Heart left ventricle (tissue), 16 donors: ENCODE results near the gene SUGCT. TPM values are rescaled to one million over a fixed set of nuclear protein-coding genes. Genes with fewer than 3 reads are reported as not detected.

Experiments
- ATAC-seq, 4 donors: fragments of 200-7000 bp; cut with Tn5 transposase; one replicate each; pipeline ENCODE4 v1.9.1; 2020 to 2022; ENCODE audit warnings: moderate library complexity in 4 of 4, mild to moderate bottlenecking in 3 of 4, moderate number of reproducible peaks in 1 of 4
- DNase-seq, 5 donors: peaks; one replicate each; pipeline ENCODE4 v3.0.0-alpha.2; 2020
- H3K27ac ChIP-seq, 12 donors: fragments of 200-600 bp; sonication (generic) in 4 of 12; one replicate each; pipeline versions ENCODE4 v1.5.0 to v1.8.0; 2016 to 2022; ENCODE audit warnings: mild to moderate bottlenecking in 2 of 12
- H3K27me3 ChIP-seq, 9 donors: fragments of 200-600 bp; sonication (generic) in 2 of 9; one replicate each; pipeline versions ENCODE4 v1.5.1 to v1.8.0; 2016 to 2022; ENCODE audit warnings: mild to moderate bottlenecking in 3 of 9
- H3K36me3 ChIP-seq, 9 donors: fragments of 200-600 bp; sonication (generic) in 2 of 9; one replicate each; pipeline versions ENCODE4 v1.5.0 to v1.8.0; 2018 to 2022; ENCODE audit warnings: mild to moderate bottlenecking in 2 of 9
- H3K4me1 ChIP-seq, 12 donors: fragments of 200-600 bp; sonication (generic) in 4 of 12; one replicate each; pipeline versions ENCODE4 v1.5.0 to v1.8.0; 2016 to 2022; ENCODE audit warnings: mild to moderate bottlenecking in 3 of 12
- H3K4me3 ChIP-seq, 12 donors: fragments of 200-600 bp; sonication (generic) in 4 of 12; one replicate each; pipeline versions ENCODE4 v1.5.0 to v1.8.0; 2017 to 2022; ENCODE audit warnings: mild to moderate bottlenecking in 9 of 12, moderate library complexity in 4 of 12
- H3K9me3 ChIP-seq, 12 donors: fragments of 200-600 bp; sonication (generic) in 4 of 12; one replicate each; pipeline versions ENCODE4 v1.5.0 to v1.8.0; 2016 to 2022; ENCODE audit warnings: mild to moderate bottlenecking in 1 of 12
- CTCF ChIP-seq, 12 donors: fragments of 200-600 bp; sonication (generic) in 4 of 12; IDR thresholded peaks; one replicate each; pipeline versions ENCODE4 v1.5.0 to v1.8.0; 2018 to 2022; ENCODE audit warnings: antibody characterized with exemption in 12 of 12, mild to moderate bottlenecking in 5 of 12
- POLR2A ChIP-seq, 2 donors: fragments of 450-650 bp; IDR thresholded peaks; one replicate each; pipeline ENCODE4 v1.6.1; 2017; ENCODE audit warnings: antibody characterized with exemption in 2 of 2, mild to moderate bottlenecking in 2 of 2, moderate library complexity in 2 of 2
- WGBS, 4 donors: extraction: QIAGEN DNeasy Blood & Tissue Kit in 2 of 4; methylation state at CpG; one replicate each; pipeline versions ENCODE4 v1.1.5 to v1.1.7; 2013 to 2018; 5-methylcytosine and 5-hydroxymethylcytosine counted together
- intact Hi-C, 10 donors: fragments of 100-400 bp; cut with DNase I; formaldehyde crosslinking; loops; one replicate each; pipeline versions ENCODE4 v1.11.1 to v1.14.2; 2022
- polyA plus RNA-seq, 2 donors: library from polyadenylated mRNA; stranded (reverse); fragments of 200-250 nt; gene quantifications; one replicate each; pipeline ENCODE4 v1.2.3, GENCODE V29; 2013
- total RNA-seq, 9 donors: library from RNA; depleted of rRNA in 2 of 9; stranded (reverse); fragments of >200 nt in 2 of 9; fragmentation: NEBNext Ultra II Directional in 3 of 9; extraction: Animal tissue kit (Norgen Biotek cat#: 25700) in 3 of 9; gene quantifications; one replicate each; pipeline versions ENCODE4 v1.1.0 to v1.2.4, GENCODE V29; 2016 to 2023
- donor health status: ischemic (EF 13 %, LVEDD 7.1; RV severe dilation, severe dysfunction).
- donor health status: healthy with polysubstance abuse.
- donor health status: DM: no; HTN: yes; CAD: no.
- donor health status: DM: no; HTN: no; CAD: no.
- donor health status: ischemic (EF 25% LVEDD 6.9; RV normal size, moderate dysfunction).
- donor health status: ischemic (EF 25% LVEDD 5.7; RV mildly dilated, moderate dysfunction).
- donor health status: healthy.
- donor health status: DM: yes; HTN: yes; CAD: no.
- donor health status: ischemic (EF 35%, LVEDD 5.7; RV mildly dilated, moderate dysfunction).
- donor health status: nonischemic (EF 11% LVEDD 7.7; RV severe dilation, severe dysfunction).
- donor health status: DM: yes; HTN: yes; CAD: no.
- donor health status: PGD.
- donor health status: ischemic (EF 29% LVEDD 5.4; RV normal size, mild dysfunction).
- donor health status: nonischemic (EF 23%, LVEDD 6.1; RV moderate dilation, normal function).

SUGCT gene
- total and polyA plus RNA-seq, 11 donors, result 1.4 to 7.6 (median 4.4) TPM

GRCh38 chr7:40200791-40201190 lies 66.0 kb downstream of the SUGCT start:
- intact Hi-C loops, result no loop called here
- Histone ChIP-seq H3K36me3 (no peaks in the 10 kb centered on the region), H3K9me3 (no peaks in the 10 kb centered on the region), H3K4me1 (peaks cover 0 to 9% (median 0%) of the 10 kb centered on the region in 12 donors), H3K27me3 (no peaks in the 10 kb centered on the region), H3K27ac (peak overlapping the region in 1 of 12 donors; percentile 10), H3K4me3 (no peak overlapping the region)
- no peak for TF ChIP-seq CTCF (IDR thresholded peaks at IDR 0.05)
- no peak for TF ChIP-seq POLR2A (IDR thresholded peaks at IDR 0.05)
- 48 to 56% (median 50%) methylated on average over 3 of the region's 3 CpGs for WGBS, 4 donors
- DNase-seq, result no peak
- peak in 2 of 4 donors; percentile 65 to 68 for ATAC-seq

DNA sequence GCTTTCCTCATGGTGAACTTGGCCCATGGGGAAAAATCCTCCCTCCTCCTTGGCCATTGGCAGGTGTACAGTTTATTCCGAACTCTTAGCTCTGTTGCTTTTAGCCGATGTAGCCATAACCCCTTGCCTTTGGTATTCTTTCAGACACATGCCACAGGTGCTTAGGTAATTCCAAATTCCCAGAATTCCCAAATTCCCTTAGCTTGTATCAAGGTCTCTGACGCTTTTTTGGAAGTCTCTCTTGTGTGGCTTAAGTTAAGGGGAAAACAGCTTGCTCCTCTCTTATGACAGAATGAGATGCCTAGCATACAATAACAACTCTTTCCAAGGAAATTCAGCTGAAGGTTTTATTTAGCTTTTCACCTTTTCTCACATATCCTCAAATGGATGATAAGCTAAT lies 68.0 kb downstream of the SUGCT start:
- WGBS, 4 donors, result 63 to 82% (median 70%) methylated on average over 3 of the region's 3 CpGs
- ATAC-seq, result no peak
- Histone ChIP-seq H3K27me3 (no peaks in the 10 kb centered on the region), H3K27ac (no peak overlapping the region), H3K4me3 (no peak overlapping the region), H3K36me3 (no peaks in the 10 kb centered on the region), H3K4me1 (peaks cover 0 to 9% (median 0%) of the 10 kb centered on the region in 12 donors), H3K9me3 (no peaks in the 10 kb centered on the region)
- intact Hi-C loops, result no loop called here
- DNase-seq, result no peak
- TF ChIP-seq POLR2A (IDR thresholded peaks at IDR 0.05) (no peak), CTCF (IDR thresholded peaks at IDR 0.05) (no peak)

DNA sequence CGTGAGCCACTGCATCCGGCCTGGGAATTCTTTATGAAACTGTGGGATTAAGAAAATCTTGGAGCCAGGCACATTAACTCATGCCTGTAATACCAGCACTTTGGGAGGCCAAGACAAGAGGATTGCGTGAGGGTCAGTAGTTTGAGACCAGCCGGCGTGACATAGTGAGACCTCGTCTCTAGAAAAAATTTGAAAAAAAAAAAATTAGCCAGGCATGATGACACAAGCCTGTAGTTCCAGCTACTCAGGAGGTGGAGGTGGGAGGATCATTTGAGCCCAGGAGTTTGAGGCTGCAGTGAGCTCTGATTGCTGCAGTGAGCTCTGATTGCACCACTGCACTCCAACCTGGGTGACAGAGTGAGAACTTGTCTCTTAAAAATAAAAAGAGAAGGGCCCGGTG lies 69.8 kb downstream of the SUGCT start:
- no peaks in the 10 kb centered on the region for H3K9me3 ChIP-seq
- H3K4me3 ChIP-seq, result no peak overlapping the region
- TF ChIP-seq CTCF (IDR thresholded peaks at IDR 0.05), result no peak
- no peak for TF ChIP-seq POLR2A (IDR thresholded peaks at IDR 0.05)
- 93 to 98% (median 95%) methylated on average over 7 of the region's 7 CpGs for WGBS, 4 donors
- peaks cover 0 to 9% (median 0%) of the 10 kb centered on the region in 12 donors for H3K4me1 ChIP-seq
- no peak overlapping the region for H3K27ac ChIP-seq
- no peaks in the 10 kb centered on the region for H3K27me3 ChIP-seq
- intact Hi-C loops, result no loop called here
- DNase-seq (no peak), ATAC-seq (no peak)
- no peaks in the 10 kb centered on the region for H3K36me3 ChIP-seq

- H3K4me3 ChIP-seq, result no peak overlapping the region
- no peak for ATAC-seq
- no peaks in the 10 kb centered on the region for H3K36me3 ChIP-seq
- H3K9me3 ChIP-seq, result no peaks in the 10 kb centered on the region
- peaks cover 0 to 7% (median 0%) of the 10 kb centered on the region in 12 donors for H3K4me1 ChIP-seq
- TF ChIP-seq CTCF (IDR thresholded peaks at IDR 0.05), result no peak
- no peak for DNase-seq
- intact Hi-C loops, result no loop called here
- 87 to 92% (median 91%) methylated on average over 2 of the region's 2 CpGs for WGBS, 4 donors
- no peak overlapping the region for H3K27ac ChIP-seq
- no peaks in the 10 kb centered on the region for H3K27me3 ChIP-seq
Observed at GRCh38 chr7:40205992-40206391, 71.2 kb downstream of the SUGCT start.
